GM12878 (cell line): ENCODE results near the gene PRSS12.

Experiments
- ATF7 ChIP-seq: fragments of 450-650 bp; IDR thresholded peaks from 2 replicates; pipeline ENCODE4 v1.6.1; 2016; ENCODE audit warnings: low read depth, mild to moderate bottlenecking
- CTCF ChIP-seq, 3 experiments: IDR thresholded peaks in 2 of 3; conservative IDR thresholded peaks in 1 of 3; 2 replicates each; pipeline ENCODE4 v1.5.1; 2011; ENCODE audit warnings: low read depth in 3 of 3, low read length in 3 of 3, mild to moderate bottlenecking in 3 of 3, control low read depth in 2 of 3, moderate library complexity in 2 of 3, inconsistent platforms in 1 of 3, mixed read lengths in 1 of 3; ENCODE audit not compliant: control insufficient read depth in 2 of 3, insufficient read depth in 1 of 3; ENCODE audit errors: extremely low read depth in 1 of 3
- EGR1 ChIP-seq, 2 experiments: IDR thresholded peaks; 1 replicate in 1 of 2; 2 replicates in 1 of 2; pipeline ENCODE4 v1.6.1; 2011 to 2012; ENCODE audit warnings: low read depth in 2 of 2, low read length in 2 of 2, borderline replicate concordance in 1 of 2, mild to moderate bottlenecking in 1 of 2, moderate library complexity in 1 of 2
- EP300 ChIP-seq, 2 experiments: fragments of 150-350 bp in 1 of 2; IDR thresholded peaks; 2 replicates each; pipeline ENCODE4 v1.6.1; 2011 to 2012; ENCODE audit warnings: low read depth in 2 of 2, low read length in 2 of 2, borderline replicate concordance in 1 of 2, improper control_type of control experiment in 1 of 2, inconsistent platforms in 1 of 2; ENCODE audit not compliant: control insufficient read depth in 1 of 2
- MAX ChIP-seq: IDR thresholded peaks from 2 replicates; pipeline ENCODE4 v1.6.1; 2012; ENCODE audit warnings: low read depth, low read length, improper control_type of control experiment
- NBN ChIP-seq: fragments of 450-650 bp; IDR thresholded peaks from 2 replicates; pipeline ENCODE4 v1.6.1; 2016
- POLR2A ChIP-seq: IDR thresholded peaks from 2 replicates; pipeline ENCODE4 v1.6.1; 2011; ENCODE audit warnings: low read depth, mild to moderate bottlenecking, low read length
- RBBP5 ChIP-seq: fragments of 200-600 bp; sonication (generic); conservative IDR thresholded peaks from 2 replicates; pipeline ENCODE4 v1.6.1; 2016
- SMC3 ChIP-seq: IDR thresholded peaks from 2 replicates; pipeline ENCODE4 v1.6.1; 2011; ENCODE audit warnings: low read length, improper control_type of control experiment, borderline replicate concordance
- SRF ChIP-seq, 2 experiments: IDR thresholded peaks; 2 replicates each; pipeline ENCODE4 v1.6.1; 2011; ENCODE audit warnings: low read depth in 2 of 2, low read length in 2 of 2, mild to moderate bottlenecking in 1 of 2, moderate library complexity in 1 of 2
- TBL1XR1 ChIP-seq: IDR thresholded peaks from 2 replicates; pipeline ENCODE4 v1.6.1; 2012; ENCODE audit warnings: low read depth, low read length, improper control_type of control experiment
- ZNF687 ChIP-seq: fragments of 450-650 bp; IDR thresholded peaks from 2 replicates; pipeline ENCODE4 v1.6.1; 2017; ENCODE audit warnings: mild to moderate bottlenecking, moderate library complexity

- TF ChIP-seq MAX: no peak
- no peak for TF ChIP-seq ZNF687
- no peak for TF ChIP-seq NBN
- no peak for TF ChIP-seq SMC3
- no peak for TF ChIP-seq RBBP5
- no peak for TF ChIP-seq CTCF (IDR thresholded peaks at IDR 0.05 in 2 of 3, conservative IDR thresholded peaks at IDR 0.05 in 1 of 3; ENCODE audit: control insufficient read depth in 2 of 3, extremely low read depth in 1 of 3, insufficient read depth in 1 of 3, low read depth in 3 of 3, low read length in 3 of 3)
- TF ChIP-seq EGR1 (IDR thresholded peaks at IDR 0.05; ENCODE audit: borderline replicate concordance in 1 of 2, low read depth in 2 of 2, low read length in 2 of 2): no peak
- TF ChIP-seq SRF (IDR thresholded peaks at IDR 0.05; ENCODE audit: low read depth in 2 of 2, low read length in 2 of 2): no peak
- no peak for TF ChIP-seq EP300 (IDR thresholded peaks at IDR 0.05; ENCODE audit: borderline replicate concordance in 1 of 2, control insufficient read depth in 1 of 2, low read depth in 2 of 2, low read length in 2 of 2)
- no peak for TF ChIP-seq ATF7
- no peak for TF ChIP-seq POLR2A
- no peak for TF ChIP-seq TBL1XR1
Measured at GRCh38 chr4:118389721-118390120, 36.9 kb upstream of the PRSS12 start.
